Measurements from ENCODE around the gene PER1.

The PER1 gene

GRCh38 chr17:8155996-8156245 lies 3.7 kb upstream of the PER1 start:
- H3K4me1 ChIP-seq = peaks cover 0 to 50% (median 30%) of the 10 kb centered on the region in 4 donors
- DNase-seq = no peak
- intact Hi-C loops (cut with DNase I; ENCODE audit: low total_unique reads) = loop anchor here (10.0 kb wide), 1 partner anchor 311 kb away; no protein-coding TSS in a partner anchor

GRCh38 chr17:8155231-8155995 lies 3.2 kb upstream of the PER1 start:
- Histone ChIP-seq H3K27me3 (no peaks in the 10 kb centered on the region), H3K4me3 (peak overlapping the region; percentile 86 to 91), H3K27ac (peak overlapping the region; percentile 99 to 100), H3K9me3 (no peaks in the 10 kb centered on the region), H3K36me3 (peaks cover 22 to 32% (median 27%) of the 10 kb centered on the region in 3 donors), H3K4me1 (peaks cover 0 to 50% (median 30%) of the 10 kb centered on the region in 4 donors)
- DNase-seq = no peak
- TF ChIP-seq, protein P1, sequence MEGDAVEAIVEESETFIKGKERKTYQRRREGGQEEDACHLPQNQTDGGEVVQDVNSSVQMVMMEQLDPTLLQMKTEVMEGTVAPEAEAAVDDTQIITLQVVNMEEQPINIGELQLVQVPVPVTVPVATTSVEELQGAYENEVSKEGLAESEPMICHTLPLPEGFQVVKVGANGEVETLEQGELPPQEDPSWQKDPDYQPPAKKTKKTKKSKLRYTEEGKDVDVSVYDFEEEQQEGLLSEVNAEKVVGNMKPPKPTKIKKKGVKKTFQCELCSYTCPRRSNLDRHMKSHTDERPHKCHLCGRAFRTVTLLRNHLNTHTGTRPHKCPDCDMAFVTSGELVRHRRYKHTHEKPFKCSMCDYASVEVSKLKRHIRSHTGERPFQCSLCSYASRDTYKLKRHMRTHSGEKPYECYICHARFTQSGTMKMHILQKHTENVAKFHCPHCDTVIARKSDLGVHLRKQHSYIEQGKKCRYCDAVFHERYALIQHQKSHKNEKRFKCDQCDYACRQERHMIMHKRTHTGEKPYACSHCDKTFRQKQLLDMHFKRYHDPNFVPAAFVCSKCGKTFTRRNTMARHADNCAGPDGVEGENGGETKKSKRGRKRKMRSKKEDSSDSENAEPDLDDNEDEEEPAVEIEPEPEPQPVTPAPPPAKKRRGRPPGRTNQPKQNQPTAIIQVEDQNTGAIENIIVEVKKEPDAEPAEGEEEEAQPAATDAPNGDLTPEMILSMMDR (IDR thresholded peaks at IDR 0.05) = no peak
- intact Hi-C loops (cut with DNase I; ENCODE audit: low total_unique reads) = loop anchor here (10.0 kb wide), 1 partner anchor 311 kb away; no protein-coding TSS in a partner anchor

More at GRCh38 chr17:8155996-8156245, 3.7 kb upstream of the PER1 start:
- no peaks in the 10 kb centered on the region for H3K27me3 ChIP-seq
- H3K36me3 ChIP-seq = peaks cover 17 to 32% (median 26%) of the 10 kb centered on the region in 3 donors
- peak overlapping the region; percentile 99 to 100 for H3K27ac ChIP-seq
- no peaks in the 10 kb centered on the region for H3K9me3 ChIP-seq
- H3K4me3 ChIP-seq = peak overlapping the region; percentile 86 to 91
- TF ChIP-seq, protein P1 (IDR thresholded peaks at IDR 0.05) = no peak

DNA sequence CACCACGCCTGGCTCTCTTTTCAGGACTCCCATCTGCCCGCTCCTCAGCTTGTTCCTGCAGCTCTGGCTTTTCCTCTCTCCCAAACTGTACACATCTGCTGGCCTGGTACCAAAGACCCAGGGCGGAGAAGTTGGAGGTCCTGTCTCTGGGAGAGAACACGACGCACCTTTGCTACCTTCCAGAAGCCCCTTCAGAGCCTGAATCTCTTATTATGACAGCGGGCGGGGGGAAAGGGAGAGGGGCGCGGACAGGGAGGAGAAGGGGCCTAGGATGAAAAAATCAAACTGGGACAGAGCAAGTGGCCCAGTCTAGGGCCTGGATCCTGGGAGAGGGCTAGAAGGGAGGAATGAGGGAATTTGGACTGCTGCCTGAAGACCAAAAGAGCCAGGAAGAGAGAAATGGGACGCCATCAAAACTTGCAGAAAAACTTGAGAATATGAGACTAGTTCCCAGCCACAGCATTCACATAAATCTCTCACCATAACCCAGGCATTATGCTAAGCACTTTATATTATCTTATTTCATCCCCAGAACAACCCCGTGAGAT lies 2.5 kb upstream of the PER1 start:
- H3K9me3 ChIP-seq = no peaks in the 10 kb centered on the region

DNA sequence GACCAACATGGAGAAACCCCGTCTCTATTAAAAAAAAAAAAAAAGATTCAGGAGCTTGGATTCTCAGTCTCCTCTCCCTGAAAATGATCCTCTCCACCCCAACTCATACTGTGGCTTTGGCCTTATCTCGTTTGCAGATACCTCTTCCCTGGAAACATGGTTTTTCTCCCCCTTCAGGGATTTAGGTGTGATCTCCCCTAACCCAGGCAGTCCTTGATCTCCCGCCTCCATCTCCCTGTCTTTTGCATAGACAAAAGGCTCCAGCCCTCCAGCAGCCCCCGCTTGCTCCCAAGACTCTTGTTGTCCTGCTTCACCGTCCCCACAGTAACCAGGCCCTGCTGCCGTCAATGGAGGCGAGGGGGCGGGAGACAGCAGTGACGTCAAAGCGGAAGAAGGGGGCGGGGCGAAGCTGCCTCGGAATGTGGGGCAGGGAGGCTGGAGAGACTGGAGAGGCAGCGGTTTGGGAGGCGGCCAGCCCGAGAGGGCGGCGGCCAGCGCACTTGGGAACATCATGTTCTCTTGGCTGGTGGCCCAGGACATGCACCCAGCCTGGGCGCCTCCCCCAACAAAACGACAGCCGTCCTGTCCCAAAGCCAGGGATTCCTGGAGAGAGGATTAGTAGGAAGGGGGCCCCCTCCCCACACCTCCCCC lies 1.9 kb upstream of the PER1 start:
- intact Hi-C loops (cut with DNase I; ENCODE audit: low total_unique reads) = loop anchor here (10.0 kb wide), 1 partner anchor 309 kb away; no protein-coding TSS in a partner anchor
- TF ChIP-seq, protein P1 (IDR thresholded peaks at IDR 0.05) = no peak
- Histone ChIP-seq H3K27ac (peak overlapping the region; percentile 99 to 100), H3K27me3 (no peaks in the 10 kb centered on the region), H3K4me1 (peaks cover 0 to 52% (median 40%) of the 10 kb centered on the region in 4 donors), H3K36me3 (peaks cover 30 to 36% (median 35%) of the 10 kb centered on the region in 3 donors), H3K9me3 (no peaks in the 10 kb centered on the region), H3K4me3 (peak overlapping the region; percentile 86 to 91)
- DNase-seq = peak; percentile 99 to 100

More for the DNA sequence above, 2.5 kb upstream of the PER1 start:
- H3K27ac ChIP-seq = peak overlapping the region; percentile 99 to 100
- H3K27me3 ChIP-seq = no peaks in the 10 kb centered on the region
- TF ChIP-seq, protein P1 (IDR thresholded peaks at IDR 0.05) = no peak
- H3K36me3 ChIP-seq = peaks cover 29 to 36% (median 29%) of the 10 kb centered on the region in 3 donors
- peak overlapping the region; percentile 86 to 91 for H3K4me3 ChIP-seq
- no peak for DNase-seq
- intact Hi-C loops (cut with DNase I; ENCODE audit: low total_unique reads) = loop anchor here (10.0 kb wide), 1 partner anchor 310 kb away; no protein-coding TSS in a partner anchor
- H3K4me1 ChIP-seq = peaks cover 0 to 52% (median 37%) of the 10 kb centered on the region in 4 donors

GRCh38 chr17:8153525-8153956 lies 1.3 kb upstream of the PER1 start:
- peaks cover 0 to 50% (median 38%) of the 10 kb centered on the region in 4 donors for H3K4me1 ChIP-seq
- H3K4me3 ChIP-seq = peak overlapping the region; percentile 86 to 91
- no peaks in the 10 kb centered on the region for H3K27me3 ChIP-seq
- H3K36me3 ChIP-seq = peaks cover 36 to 42% (median 41%) of the 10 kb centered on the region in 3 donors
- TF ChIP-seq, protein P1 (IDR thresholded peaks at IDR 0.05) = no peak
- peak overlapping the region; percentile 99 to 100 for H3K27ac ChIP-seq
- DNase-seq = peak; percentile 93 to 94
- no peaks in the 10 kb centered on the region for H3K9me3 ChIP-seq
- intact Hi-C loops (cut with DNase I; ENCODE audit: low total_unique reads) = loop anchor here (10.0 kb wide), 1 partner anchor 309 kb away; no protein-coding TSS in a partner anchor
